ENCODE data around the gene LSAMP. TPM values are rescaled to one million over a fixed set of nuclear protein-coding genes. Genes with fewer than 3 reads are reported as not detected.

LSAMP gene
- total and polyA plus RNA-seq, 2 of the 8 experiments (the other 6 are each of a cell fraction or from before 2014, with no cell fraction given) = 1.8 to 5.7 TPM

GRCh38 chr3:115999613-116000012 lies 445.7 kb downstream of the LSAMP start:
- H3K4me3 ChIP-seq (ENCODE audit: extremely low read depth in 1 of 4, insufficient read depth in 2 of 4, low read depth in 3 of 4, low read length in 4 of 4) = no peak overlapping the region
- H2BK12ac ChIP-seq (ENCODE audit: low read depth, low read length) = no peak overlapping the region
- H3K14ac ChIP-seq (ENCODE audit: insufficient read length) = no peak overlapping the region
- FAIRE-seq (no peak), DNase-seq (ENCODE audit: low read depth in 1 of 2, low spot score in 2 of 2) (no peak)
- no peaks in the 10 kb centered on the region for H3K36me3 ChIP-seq (ENCODE audit: control insufficient read depth in 2 of 4, insufficient read depth in 4 of 4, low read length in 3 of 4)
- H2BK20ac ChIP-seq (ENCODE audit: low read length) = no peak overlapping the region
- no peak overlapping the region for H4K8ac ChIP-seq (ENCODE audit: extremely low read depth, insufficient read depth, low read length)
- no peaks in the 10 kb centered on the region for H3K23me2 ChIP-seq (ENCODE audit: low read depth, low read length)
- H4K91ac ChIP-seq (replicated peaks; ENCODE audit: insufficient read length, low read length) = no peak overlapping the region
- ChIA-PET POLR2A (ENCODE audit: partially characterized antibody) (no interaction called here), CTCF (ENCODE audit: partially characterized antibody) (interaction anchor here (0.8 to 6.1 kb wide), 4 partner anchors 9 to 89 kb away, joined by 3 to 30 read pairs (median 4); no protein-coding TSS in a partner anchor)
- H3K9ac ChIP-seq (replicated peaks in 1 of 4; ENCODE audit: extremely low read depth in 1 of 4, low read depth in 3 of 4, low read length in 3 of 4) = no peak overlapping the region
- 67% methylated on average over 4 of the region's 4 CpGs; no CpG with 5 or more reads in 1 of the 2 experiments for WGBS, 2 experiments (ENCODE audit: extremely low coverage in 1 of 2, insufficient coverage in 1 of 2, insufficient read length in 1 of 2, insufficient replicate concordance in 2 of 2, low coverage in 1 of 2, low lambda C conversion rate in 2 of 2, missing lambda C conversion rate in 1 of 2)
- H3K18ac ChIP-seq (ENCODE audit: extremely low read depth, low read length) = no peak overlapping the region
- H3K9me3 ChIP-seq (ENCODE audit: insufficient read depth in 2 of 2, low read depth in 1 of 2, low read length in 1 of 2) = no peaks in the 10 kb centered on the region
- no peak overlapping the region for H3K23ac ChIP-seq (ENCODE audit: insufficient read length)
- H3K4me2 ChIP-seq (ENCODE audit: insufficient read depth in 1 of 2, low read depth in 2 of 2, low read length in 2 of 2) = no peak overlapping the region
- H2AK5ac ChIP-seq (ENCODE audit: low read depth, low read length) = no peak overlapping the region
- H2BK15ac ChIP-seq (ENCODE audit: low read length) = no peak overlapping the region
- no peaks in the 10 kb centered on the region for H3K79me2 ChIP-seq (ENCODE audit: control insufficient read depth in 1 of 2, insufficient read depth in 2 of 2, low read length in 2 of 2)
- no peak overlapping the region for H3K56ac ChIP-seq (replicated peaks; ENCODE audit: insufficient read length, low read depth, low read length)
- no peaks in the 10 kb centered on the region for H3K79me1 ChIP-seq (ENCODE audit: low read depth, low read length)
- peaks cover 0 to 6% (median 0%) of the 10 kb centered on the region in 4 experiments; a peak in 3 of 7 replicates for H3K4me1 ChIP-seq (replicated peaks in 1 of 4; ENCODE audit: control insufficient read depth in 3 of 4, insufficient read depth in 4 of 4, low read length in 3 of 4)
- no peak overlapping the region for H2BK120ac ChIP-seq (replicated peaks; ENCODE audit: low read depth, low read length)
- H4K5ac ChIP-seq (ENCODE audit: insufficient read length, low read depth, low read length) = no peak overlapping the region
- no peak overlapping the region for H3K4ac ChIP-seq (replicated peaks; ENCODE audit: insufficient read length, low read depth, low read length)
- H3K27me3 ChIP-seq (replicated peaks in 1 of 4; ENCODE audit: control insufficient read depth in 3 of 4, extremely low read depth in 1 of 4, insufficient read depth in 3 of 4, low read length in 3 of 4) = no peaks in the 10 kb centered on the region
- no peak overlapping the region for H2BK5ac ChIP-seq (ENCODE audit: low read depth, low read length)
- no peak overlapping the region for H3K27ac ChIP-seq (ENCODE audit: low read depth, low read length)
- H4K20me1 ChIP-seq (replicated peaks in 1 of 2; ENCODE audit: control insufficient read depth in 1 of 2, insufficient read depth in 2 of 2, low read length in 2 of 2) = no peaks in the 10 kb centered on the region
- no peak overlapping the region for H2AFZ ChIP-seq (ENCODE audit: low read length)
- no peak for TF ChIP-seq EP300 (IDR thresholded peaks at IDR 0.05; ENCODE audit: borderline replicate concordance in 1 of 2, low read depth in 2 of 2, low read length in 2 of 2)
- no peak for TF ChIP-seq POLR2A (IDR thresholded peaks at IDR 0.05; ENCODE audit: control extremely low read depth in 1 of 2, low read depth in 2 of 2, low read length in 2 of 2)
- TF ChIP-seq TAF7 (optimal IDR thresholded peaks at IDR 0.05; ENCODE audit: borderline replicate concordance, low read depth, low read length) = no peak
- no peak for TF ChIP-seq KDM4A (IDR thresholded peaks at IDR 0.05; ENCODE audit: low read depth, low read length, severe bottlenecking)
- TF ChIP-seq SP1 (IDR thresholded peaks at IDR 0.05; ENCODE audit: low read depth, low read length) = no peak
- no peak for TF ChIP-seq CTBP2 (IDR thresholded peaks at IDR 0.05; ENCODE audit: borderline replicate concordance, insufficient read depth, insufficient read length, low read length)
- TF ChIP-seq HDAC6 (IDR thresholded peaks at IDR 0.05; ENCODE audit: low read depth, low read length) = no peak
- no peak for TF ChIP-seq MAX (IDR thresholded peaks at IDR 0.05)
- TF ChIP-seq SP2 (IDR thresholded peaks at IDR 0.05; ENCODE audit: low read length) = no peak
- TF ChIP-seq NANOG (IDR thresholded peaks at IDR 0.05; ENCODE audit: insufficient read depth, low read depth, low read length, poor library complexity, severe bottlenecking) = no peak
- TF ChIP-seq JUN (IDR thresholded peaks at IDR 0.05; ENCODE audit: low read depth, low read length) = no peak
- TF ChIP-seq RXRA (IDR thresholded peaks at IDR 0.05; ENCODE audit: insufficient read depth, low read depth, low read length) = no peak
- TF ChIP-seq SUZ12 (IDR thresholded peaks at IDR 0.05; ENCODE audit: low read length) = no peak
- no peak for TF ChIP-seq GABPA (IDR thresholded peaks at IDR 0.05; ENCODE audit: borderline replicate concordance, insufficient read depth, low read length)
- no peak for TF ChIP-seq TEAD4 (IDR thresholded peaks at IDR 0.05; ENCODE audit: low read depth, low read length)

Data from H1 (cell line).